GM12801 (cell line): ENCODE measurements around the gene C3orf52.

Experiments
- TF ChIP-seq, protein P1 (sequence below): IDR thresholded peaks from one replicate; pipeline ENCODE4 v1.5.1; 2011; ENCODE audit warnings: control low read depth; ENCODE audit not compliant: insufficient read length; ENCODE audit errors: extremely low read depth

The C3orf52 gene

GRCh38 chr3:112130638-112130993 is 44.4 kb downstream of the C3orf52 start:
- TF ChIP-seq, protein P1, sequence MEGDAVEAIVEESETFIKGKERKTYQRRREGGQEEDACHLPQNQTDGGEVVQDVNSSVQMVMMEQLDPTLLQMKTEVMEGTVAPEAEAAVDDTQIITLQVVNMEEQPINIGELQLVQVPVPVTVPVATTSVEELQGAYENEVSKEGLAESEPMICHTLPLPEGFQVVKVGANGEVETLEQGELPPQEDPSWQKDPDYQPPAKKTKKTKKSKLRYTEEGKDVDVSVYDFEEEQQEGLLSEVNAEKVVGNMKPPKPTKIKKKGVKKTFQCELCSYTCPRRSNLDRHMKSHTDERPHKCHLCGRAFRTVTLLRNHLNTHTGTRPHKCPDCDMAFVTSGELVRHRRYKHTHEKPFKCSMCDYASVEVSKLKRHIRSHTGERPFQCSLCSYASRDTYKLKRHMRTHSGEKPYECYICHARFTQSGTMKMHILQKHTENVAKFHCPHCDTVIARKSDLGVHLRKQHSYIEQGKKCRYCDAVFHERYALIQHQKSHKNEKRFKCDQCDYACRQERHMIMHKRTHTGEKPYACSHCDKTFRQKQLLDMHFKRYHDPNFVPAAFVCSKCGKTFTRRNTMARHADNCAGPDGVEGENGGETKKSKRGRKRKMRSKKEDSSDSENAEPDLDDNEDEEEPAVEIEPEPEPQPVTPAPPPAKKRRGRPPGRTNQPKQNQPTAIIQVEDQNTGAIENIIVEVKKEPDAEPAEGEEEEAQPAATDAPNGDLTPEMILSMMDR: no peak

GRCh38 chr3:112131111-112131510 is 44.9 kb downstream of the C3orf52 start:
- TF ChIP-seq, protein P1: no peak

DNA sequence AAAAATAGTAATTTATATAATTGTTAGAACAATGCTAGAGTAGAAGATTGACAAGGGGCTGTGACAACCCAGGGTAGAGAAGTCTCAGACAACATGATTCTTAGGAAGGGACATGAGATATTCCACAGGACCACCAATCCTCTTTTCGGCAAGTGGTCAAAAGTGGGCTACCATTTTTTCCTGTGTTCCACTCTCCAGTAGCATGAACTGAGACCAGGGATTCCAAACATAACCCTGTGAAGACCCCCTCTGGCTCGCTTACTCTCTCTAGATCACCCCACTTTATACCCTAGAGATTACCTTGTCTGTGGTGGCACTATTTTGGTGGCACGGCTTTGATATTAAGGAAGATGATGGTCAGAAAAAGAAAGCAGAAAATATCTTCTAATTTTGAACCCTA is 45.9 kb downstream of the C3orf52 start:
- TF ChIP-seq, protein P1: no peak

GRCh38 chr3:112132554-112132953 is 46.4 kb downstream of the C3orf52 start:
- TF ChIP-seq, protein P1: no peak

GRCh38 chr3:112132975-112133448 is 46.8 kb downstream of the C3orf52 start, which contains the start of gene GCSAM:
GCSAM (minus strand) TSS chr3:112133248; CDS start chr3:112133120, 128 bp downstream.
- TF ChIP-seq, protein P1: no peak

- TF ChIP-seq, protein P1: no peak
Measured at GRCh38 chr3:112133626-112134334, 47.6 kb downstream of the C3orf52 start.

- TF ChIP-seq, protein P1: no peak
Measured at GRCh38 chr3:112134335-112135124, 48.3 kb downstream of the C3orf52 start.
